Adrenal gland (tissue), 5 donors: ENCODE results near the gene ZRANB1.

ENCODE experiments used
- CTCF ChIP-seq, 6 experiments: fragments of 450-650 bp in 4 of 6; fragments of 200-600 bp in 2 of 6; sonication (generic) in 1 of 6; IDR thresholded peaks; 1 replicate in 5 of 6; 2 replicates in 1 of 6; pipeline versions ENCODE4 v1.5.1 to v1.8.0; 2016 to 2021; ENCODE audit warnings: antibody characterized with exemption in 6 of 6, mild to moderate bottlenecking in 2 of 6, moderate library complexity in 1 of 6
- POLR2A ChIP-seq, 2 donors: fragments of 450-650 bp; IDR thresholded peaks; one replicate each; pipeline ENCODE4 v1.6.1; 2017; ENCODE audit warnings: antibody characterized with exemption in 2 of 2, mild to moderate bottlenecking in 2 of 2, moderate library complexity in 1 of 2
- donor health status: DM: no; HTN: no; CAD: no.

- TF ChIP-seq CTCF (IDR thresholded peaks at IDR 0.05) (peak in 1 of 6 experiments; percentile 39), POLR2A (IDR thresholded peaks at IDR 0.05) (no peak)
Observed at GRCh38 chr10:125001313-125002046, 59.6 kb downstream of the ZRANB1 start.
